ENCODE data around the gene PTPRN. TPM values are rescaled to one million over a fixed set of nuclear protein-coding genes. Genes with fewer than 3 reads are reported as not detected.
A peak's percentile ranks its signal among the peaks of the same experiment; 100 is the strongest.

The PTPRN gene
- total and polyA plus RNA-seq, 2 experiments from 2014 or later, result 5.1 to 22.1 TPM

GRCh38 chr2:219300022-219300421 is 9.2 kb downstream of the PTPRN start (continued):
- TF ChIP-seq REST (IDR thresholded peaks at IDR 0.05; ENCODE audit: unreplicated experiment) (no peak), EZH2phosphoT487 (IDR thresholded peaks at IDR 0.05; ENCODE audit: unreplicated experiment) (no peak), STAT1 (IDR thresholded peaks at IDR 0.05; ENCODE audit: unreplicated experiment) (no peak)

DNA sequence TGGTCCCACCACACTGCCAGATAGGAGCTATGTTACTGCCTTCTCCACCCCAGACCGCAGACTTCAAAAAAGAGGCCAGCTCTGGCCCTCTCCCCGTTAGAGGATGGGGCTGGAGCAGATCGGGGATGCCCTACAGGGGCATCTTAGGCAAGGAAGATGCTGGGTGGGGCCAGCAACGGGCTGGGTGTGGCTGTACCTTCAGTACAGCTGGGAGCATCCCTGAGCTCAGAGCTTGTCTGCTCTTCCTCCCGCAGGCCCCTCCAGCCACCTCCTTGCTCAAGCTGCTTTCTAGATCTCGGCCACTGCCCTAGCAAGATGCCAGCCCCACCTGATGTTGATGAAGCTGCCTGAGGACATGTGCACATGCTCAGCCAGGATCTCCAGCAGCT is 9.8 kb downstream of the PTPRN start:
- Histone ChIP-seq H3K4me2 (no peak overlapping the region; the same call in 1 of the 2 replicates), H3K4me3 (no peak overlapping the region)
- H3K27me3 Mint-ChIP-seq (ENCODE audit: insufficient read depth, low read depth, poor library complexity), result peaks cover 29% of the 10 kb centered on the region

More for the DNA sequence above, 9.8 kb downstream of the PTPRN start:
- peaks cover 6% of the 10 kb centered on the region; the same call in 1 of the 2 replicates for H3K4me1 ChIP-seq (ENCODE audit: insufficient read depth)
- peaks cover 12% of the 10 kb centered on the region for H3K27me3 ChIP-seq (ENCODE audit: insufficient read depth)
- no peak overlapping the region; the same call in 2 of the 3 replicates for H3K4me3 Mint-ChIP-seq
- no peak for DNase-seq (ENCODE audit: low spot score)
- no peaks in the 10 kb centered on the region for H3K79me2 ChIP-seq (replicated peaks; ENCODE audit: insufficient read depth)
- ATAC-seq, result no peak
- H4K20me1 ChIP-seq (replicated peaks; ENCODE audit: insufficient read depth), result no peaks in the 10 kb centered on the region
- TF ChIP-seq REST (IDR thresholded peaks at IDR 0.05; ENCODE audit: unreplicated experiment), result no peak
- TF ChIP-seq, protein P1, sequence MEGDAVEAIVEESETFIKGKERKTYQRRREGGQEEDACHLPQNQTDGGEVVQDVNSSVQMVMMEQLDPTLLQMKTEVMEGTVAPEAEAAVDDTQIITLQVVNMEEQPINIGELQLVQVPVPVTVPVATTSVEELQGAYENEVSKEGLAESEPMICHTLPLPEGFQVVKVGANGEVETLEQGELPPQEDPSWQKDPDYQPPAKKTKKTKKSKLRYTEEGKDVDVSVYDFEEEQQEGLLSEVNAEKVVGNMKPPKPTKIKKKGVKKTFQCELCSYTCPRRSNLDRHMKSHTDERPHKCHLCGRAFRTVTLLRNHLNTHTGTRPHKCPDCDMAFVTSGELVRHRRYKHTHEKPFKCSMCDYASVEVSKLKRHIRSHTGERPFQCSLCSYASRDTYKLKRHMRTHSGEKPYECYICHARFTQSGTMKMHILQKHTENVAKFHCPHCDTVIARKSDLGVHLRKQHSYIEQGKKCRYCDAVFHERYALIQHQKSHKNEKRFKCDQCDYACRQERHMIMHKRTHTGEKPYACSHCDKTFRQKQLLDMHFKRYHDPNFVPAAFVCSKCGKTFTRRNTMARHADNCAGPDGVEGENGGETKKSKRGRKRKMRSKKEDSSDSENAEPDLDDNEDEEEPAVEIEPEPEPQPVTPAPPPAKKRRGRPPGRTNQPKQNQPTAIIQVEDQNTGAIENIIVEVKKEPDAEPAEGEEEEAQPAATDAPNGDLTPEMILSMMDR (conservative IDR thresholded peaks at IDR 0.05; ENCODE audit: low read depth in 2 of 2), result no peak
- peak overlapping the region; percentile 96; the same call in 1 of the 2 replicates for H2AFZ ChIP-seq
- H3K9me3 Mint-ChIP-seq, result no peaks in the 10 kb centered on the region; the same call in 2 of the 3 replicates
- H3K36me3 ChIP-seq (ENCODE audit: insufficient read depth), result no peaks in the 10 kb centered on the region
- no peak overlapping the region for H3K27ac Mint-ChIP-seq
- no peaks in the 10 kb centered on the region; the same call in 2 of the 3 replicates for H3K36me3 Mint-ChIP-seq (ENCODE audit: low read depth)
- H3K4me1 Mint-ChIP-seq, result peaks cover 12% of the 10 kb centered on the region
- no peaks in the 10 kb centered on the region for H3K9me2 ChIP-seq (ENCODE audit: insufficient read depth)
- H3K27ac ChIP-seq (ENCODE audit: low read depth), result no peak overlapping the region
- H3F3A ChIP-seq (replicated peaks; ENCODE audit: low read depth), result peaks cover 5% of the 10 kb centered on the region; the same call in 1 of the 2 replicates

Data from GM23338 (cell line).